Right lobe of liver (tissue), 4 donors: Measurements from ENCODE around the gene NEK10.

Source experiments
- CTCF ChIP-seq, 4 donors: fragments of 200-600 bp in 3 of 4; fragments of 450-650 bp in 1 of 4; IDR thresholded peaks; one replicate each; pipeline versions ENCODE4 v1.5.1 to v1.8.0; 2016 to 2022; ENCODE audit warnings: antibody characterized with exemption in 4 of 4, mild to moderate bottlenecking in 2 of 4
- POLR2A ChIP-seq: fragments of 450-650 bp; IDR thresholded peaks from one replicate; pipeline ENCODE4 v1.6.1; 2017; ENCODE audit warnings: antibody characterized with exemption, mild to moderate bottlenecking
- donor health status: DM: no; HTN: no; CAD: no.
- donor health status: DM: no; HTN: no; CAD: no.
- donor health status: DM: no; HTN: yes; CAD: no.

GRCh38 chr3:27119639-27120038, 249.5 kb downstream of the NEK10 start:
- TF ChIP-seq CTCF (IDR thresholded peaks at IDR 0.05) (no peak), POLR2A (no peak)
